ENCODE results near the gene HRAS. TPM values are rescaled to one million over a fixed set of nuclear protein-coding genes. Genes with fewer than 3 reads are reported as not detected.

Gene HRAS
- total RNA-seq, 1 experiment from 2014 or later: 47.9 TPM

GRCh38 chr11:532527-532985, 2.8 kb downstream of the HRAS start:
- TF ChIP-seq, protein P1, sequence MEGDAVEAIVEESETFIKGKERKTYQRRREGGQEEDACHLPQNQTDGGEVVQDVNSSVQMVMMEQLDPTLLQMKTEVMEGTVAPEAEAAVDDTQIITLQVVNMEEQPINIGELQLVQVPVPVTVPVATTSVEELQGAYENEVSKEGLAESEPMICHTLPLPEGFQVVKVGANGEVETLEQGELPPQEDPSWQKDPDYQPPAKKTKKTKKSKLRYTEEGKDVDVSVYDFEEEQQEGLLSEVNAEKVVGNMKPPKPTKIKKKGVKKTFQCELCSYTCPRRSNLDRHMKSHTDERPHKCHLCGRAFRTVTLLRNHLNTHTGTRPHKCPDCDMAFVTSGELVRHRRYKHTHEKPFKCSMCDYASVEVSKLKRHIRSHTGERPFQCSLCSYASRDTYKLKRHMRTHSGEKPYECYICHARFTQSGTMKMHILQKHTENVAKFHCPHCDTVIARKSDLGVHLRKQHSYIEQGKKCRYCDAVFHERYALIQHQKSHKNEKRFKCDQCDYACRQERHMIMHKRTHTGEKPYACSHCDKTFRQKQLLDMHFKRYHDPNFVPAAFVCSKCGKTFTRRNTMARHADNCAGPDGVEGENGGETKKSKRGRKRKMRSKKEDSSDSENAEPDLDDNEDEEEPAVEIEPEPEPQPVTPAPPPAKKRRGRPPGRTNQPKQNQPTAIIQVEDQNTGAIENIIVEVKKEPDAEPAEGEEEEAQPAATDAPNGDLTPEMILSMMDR (IDR thresholded peaks at IDR 0.05; ENCODE audit: unreplicated experiment): no peak
- Mint-ChIP-seq H3K27ac (ENCODE audit: unreplicated experiment) (no peak overlapping the region), H3K27me3 (ENCODE audit: unreplicated experiment) (no peaks in the 10 kb centered on the region), H3K4me1 (ENCODE audit: low read depth, unreplicated experiment) (peaks cover 7% of the 10 kb centered on the region), H3K4me3 (ENCODE audit: low read depth, unreplicated experiment) (peak overlapping the region; percentile 31), H3K9me3 (ENCODE audit: low read depth, unreplicated experiment) (no peaks in the 10 kb centered on the region), H3K36me3 (ENCODE audit: insufficient read depth, unreplicated experiment) (peaks cover 49% of the 10 kb centered on the region)
- BruUV-seq (replicated peaks): no TSS peak
- no peak for DNase-seq
- CTCF ChIA-PET: no interaction called here
- intact Hi-C loops (cut with micrococcal nuclease; ENCODE audit: unreplicated experiment): no loop called here

DNA sequence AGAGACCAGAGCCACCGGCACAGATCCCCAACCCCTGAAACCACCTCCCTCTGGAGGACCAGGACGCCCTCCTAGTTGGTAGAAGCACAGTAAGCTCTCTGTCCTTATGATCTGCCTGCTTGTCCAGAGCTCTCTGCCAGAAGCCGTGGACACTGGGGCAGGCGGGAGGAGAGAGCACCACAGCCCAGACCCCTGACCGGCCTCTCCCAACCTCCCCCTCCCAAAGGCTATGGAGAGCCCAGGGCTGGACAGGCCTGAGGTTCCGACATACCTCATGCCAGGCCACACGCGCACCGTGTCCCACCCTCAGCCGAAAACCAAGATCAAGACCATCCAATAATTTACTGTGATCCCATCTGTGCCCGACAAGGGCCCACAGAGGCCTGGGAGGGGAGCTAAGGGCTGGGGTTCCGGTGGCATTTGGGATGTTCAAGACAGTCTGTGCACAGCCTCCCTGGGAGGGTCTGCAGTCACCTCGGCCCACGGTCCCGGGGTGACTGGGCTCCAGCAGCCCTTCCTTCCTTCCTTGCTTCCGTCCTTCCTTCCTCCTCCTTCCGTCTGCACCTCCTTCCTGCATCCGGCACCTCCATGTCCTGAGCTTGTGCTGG, 3.4 kb downstream of the HRAS start:
- no peak overlapping the region for H3K27ac Mint-ChIP-seq (ENCODE audit: unreplicated experiment)
- intact Hi-C loops (cut with micrococcal nuclease; ENCODE audit: unreplicated experiment): no loop called here

GRCh38 chr11:530960-531831, 4.2 kb downstream of the HRAS start:
- no peak for DNase-seq
- H3K4me3 Mint-ChIP-seq (ENCODE audit: low read depth, unreplicated experiment): no peak overlapping the region
- H3K9me3 Mint-ChIP-seq (ENCODE audit: low read depth, unreplicated experiment): no peaks in the 10 kb centered on the region
- H3K4me1 Mint-ChIP-seq (ENCODE audit: low read depth, unreplicated experiment): peaks cover 4% of the 10 kb centered on the region
- no peaks in the 10 kb centered on the region for H3K27me3 Mint-ChIP-seq (ENCODE audit: unreplicated experiment)
- intact Hi-C loops (cut with micrococcal nuclease; ENCODE audit: unreplicated experiment): no loop called here
- TF ChIP-seq, protein P1 (IDR thresholded peaks at IDR 0.05; ENCODE audit: unreplicated experiment): no peak
- CTCF ChIA-PET: no interaction called here
- no peak overlapping the region for H3K27ac Mint-ChIP-seq (ENCODE audit: unreplicated experiment)
- no TSS peak for BruUV-seq (replicated peaks)
- peaks cover 35% of the 10 kb centered on the region for H3K36me3 Mint-ChIP-seq (ENCODE audit: insufficient read depth, unreplicated experiment)

More for the DNA sequence above, 3.4 kb downstream of the HRAS start:
- no TSS peak for BruUV-seq (replicated peaks)
- Mint-ChIP-seq H3K4me1 (ENCODE audit: low read depth, unreplicated experiment) (peaks cover 7% of the 10 kb centered on the region), H3K9me3 (ENCODE audit: low read depth, unreplicated experiment) (no peaks in the 10 kb centered on the region), H3K27me3 (ENCODE audit: unreplicated experiment) (no peaks in the 10 kb centered on the region), H3K4me3 (ENCODE audit: low read depth, unreplicated experiment) (peak overlapping the region; percentile 31), H3K36me3 (ENCODE audit: insufficient read depth, unreplicated experiment) (peaks cover 44% of the 10 kb centered on the region)
- CTCF ChIA-PET: no interaction called here
- DNase-seq: no peak
- TF ChIP-seq, protein P1 (IDR thresholded peaks at IDR 0.05; ENCODE audit: unreplicated experiment): no peak

DNA sequence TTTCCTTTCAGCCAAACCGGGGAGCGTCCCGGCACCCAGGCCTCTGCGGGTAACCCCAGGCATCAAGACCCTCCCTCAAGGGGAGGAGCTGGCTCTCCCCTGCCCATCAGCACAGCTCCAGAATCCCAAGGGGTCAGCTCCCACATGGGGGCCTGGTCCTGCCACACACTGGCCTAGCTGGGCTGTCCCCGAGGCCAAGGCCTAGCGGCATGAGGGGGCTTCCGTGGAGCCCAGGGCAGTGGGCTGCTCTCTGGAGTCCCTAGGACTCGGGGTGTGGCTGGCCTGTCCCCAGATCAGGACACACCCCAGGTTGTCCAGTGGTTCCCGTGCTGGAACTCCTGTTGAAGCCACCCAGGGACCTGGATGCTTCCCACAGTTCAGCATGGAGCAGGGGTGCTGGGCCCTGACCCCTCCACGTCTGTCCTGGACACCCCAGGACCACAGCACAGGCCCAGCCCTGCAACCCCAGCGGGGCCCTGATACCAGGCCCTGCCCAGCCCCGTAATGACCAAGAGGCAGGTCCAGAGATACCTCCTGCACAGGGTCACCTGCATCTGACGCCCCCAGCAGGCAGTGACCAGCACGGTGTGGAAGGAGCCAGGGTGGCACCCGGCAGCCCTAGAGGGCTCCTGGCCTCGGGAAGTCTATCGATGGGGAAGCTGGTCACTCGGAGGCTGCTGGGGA, 5.5 kb downstream of the HRAS start:
- intact Hi-C loops (cut with micrococcal nuclease; ENCODE audit: unreplicated experiment): no loop called here
- no peak overlapping the region for H3K4me3 Mint-ChIP-seq (ENCODE audit: low read depth, unreplicated experiment)
- no peak overlapping the region for H3K27ac Mint-ChIP-seq (ENCODE audit: unreplicated experiment)
- TF ChIP-seq, protein P1 (IDR thresholded peaks at IDR 0.05; ENCODE audit: unreplicated experiment): no peak
- CTCF ChIA-PET: no interaction called here
- peaks cover 26% of the 10 kb centered on the region for H3K36me3 Mint-ChIP-seq (ENCODE audit: insufficient read depth, unreplicated experiment)
- no peaks in the 10 kb centered on the region for H3K4me1 Mint-ChIP-seq (ENCODE audit: low read depth, unreplicated experiment)
- H3K27me3 Mint-ChIP-seq (ENCODE audit: unreplicated experiment): no peaks in the 10 kb centered on the region
- no peak for DNase-seq
- H3K9me3 Mint-ChIP-seq (ENCODE audit: low read depth, unreplicated experiment): no peaks in the 10 kb centered on the region
- BruUV-seq (replicated peaks): no TSS peak
